ENCODE data around the gene OR5K2.

GRCh38 chr3:98542623-98543022, 45.1 kb downstream of the OR5K2 start:
- no peak for TF ChIP-seq TAF1 (IDR thresholded peaks at IDR 0.05; ENCODE audit: borderline replicate concordance, insufficient read depth, low read length)
- TF ChIP-seq SIN3A (IDR thresholded peaks at IDR 0.05; ENCODE audit: borderline replicate concordance, insufficient read depth, low read length), result no peak
- no peak for TF ChIP-seq POLR2AphosphoS5 (IDR thresholded peaks at IDR 0.05; ENCODE audit: low read depth, low read length)
- no peak for TF ChIP-seq REST (IDR thresholded peaks at IDR 0.05; ENCODE audit: insufficient read depth in 1 of 2, low read depth in 2 of 2, low read length in 2 of 2)
- TF ChIP-seq FOXP2 (optimal IDR thresholded peaks at IDR 0.05; ENCODE audit: borderline replicate concordance, extremely low read depth, extremely low read length, insufficient read depth), result no peak

Measured in PFSK-1 (cell line).